ENCODE measurements around the gene FGD2. TPM values are rescaled to one million over a fixed set of nuclear protein-coding genes. Genes with fewer than 3 reads are reported as not detected.

The FGD2 gene
- total and polyA plus RNA-seq, 2 of the 8 experiments (the other 6 are each of a cell fraction or from before 2014, with no cell fraction given) = 0.12 to 0.32 TPM

DNA sequence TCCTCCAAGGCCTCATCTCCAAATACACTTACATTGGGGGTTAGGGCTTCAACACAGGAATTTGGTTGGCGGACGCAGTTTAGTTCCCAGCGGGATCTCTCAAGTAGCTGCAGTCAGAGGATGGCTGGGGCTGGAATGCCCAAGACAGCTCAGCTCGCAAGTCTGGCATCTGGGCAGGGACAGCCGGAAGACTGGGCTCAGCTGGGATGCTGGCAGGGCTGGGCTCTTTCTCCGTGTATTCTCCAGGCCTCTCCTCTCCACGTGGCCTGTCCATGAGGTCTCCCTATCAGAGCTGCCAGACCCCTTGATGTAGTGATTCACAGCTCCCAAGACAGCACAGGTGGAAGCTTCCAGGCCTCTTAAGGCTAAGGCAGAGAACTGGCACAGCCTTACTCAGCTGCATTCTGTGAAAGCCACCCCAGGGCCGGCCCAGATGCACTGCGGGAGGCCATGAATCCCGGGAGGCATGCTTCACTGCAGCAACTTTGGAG, 5.0 kb downstream of the FGD2 start:
- ChIA-PET POLR2A (ENCODE audit: partially characterized antibody) (interaction anchor here (1.6 kb wide), 1 partner anchor 39 kb away, joined by 4 read pairs; no protein-coding TSS in a partner anchor), CTCF (ENCODE audit: partially characterized antibody) (interaction anchor here (0.7 to 2.4 kb wide), 11 partner anchors 9 to 200 kb away, joined by 3 to 10 read pairs (median 3); no protein-coding TSS in a partner anchor)
- Histone ChIP-seq H3K27me3 (replicated peaks in 1 of 4; ENCODE audit: control insufficient read depth in 3 of 4, extremely low read depth in 1 of 4, insufficient read depth in 3 of 4, low read length in 3 of 4) (no peaks in the 10 kb centered on the region), H3K56ac (replicated peaks; ENCODE audit: insufficient read length, low read depth, low read length) (no peak overlapping the region), H2BK15ac (ENCODE audit: low read length) (no peak overlapping the region), H3K79me1 (ENCODE audit: low read depth, low read length) (no peaks in the 10 kb centered on the region), H3K4me1 (replicated peaks in 1 of 4; ENCODE audit: control insufficient read depth in 3 of 4, insufficient read depth in 4 of 4, low read length in 3 of 4) (no peaks in the 10 kb centered on the region; a peak in 2 of 7 replicates), H2AK5ac (ENCODE audit: low read depth, low read length) (no peak overlapping the region), H4K20me1 (replicated peaks in 1 of 2; ENCODE audit: control insufficient read depth in 1 of 2, insufficient read depth in 2 of 2, low read length in 2 of 2) (no peaks in the 10 kb centered on the region), H3K36me3 (ENCODE audit: control insufficient read depth in 2 of 4, insufficient read depth in 4 of 4, low read length in 3 of 4) (no peaks in the 10 kb centered on the region), H4K91ac (replicated peaks; ENCODE audit: insufficient read length, low read length) (no peak overlapping the region), H3K4ac (replicated peaks; ENCODE audit: insufficient read length, low read depth, low read length) (no peak overlapping the region), H3K18ac (ENCODE audit: extremely low read depth, low read length) (no peak overlapping the region), H3K9ac (replicated peaks in 1 of 4; ENCODE audit: extremely low read depth in 1 of 4, low read depth in 3 of 4, low read length in 3 of 4) (no peak overlapping the region), H3K23me2 (ENCODE audit: low read depth, low read length) (no peaks in the 10 kb centered on the region), H3K79me2 (ENCODE audit: control insufficient read depth in 1 of 2, insufficient read depth in 2 of 2, low read length in 2 of 2) (no peaks in the 10 kb centered on the region), H3K23ac (ENCODE audit: insufficient read length) (no peak overlapping the region), H2BK120ac (replicated peaks; ENCODE audit: low read depth, low read length) (no peak overlapping the region), H4K5ac (ENCODE audit: insufficient read length, low read depth, low read length) (no peak overlapping the region), H2BK20ac (ENCODE audit: low read length) (no peak overlapping the region), H3K4me3 (ENCODE audit: extremely low read depth in 1 of 4, insufficient read depth in 2 of 4, low read depth in 3 of 4, low read length in 4 of 4) (no peak overlapping the region), H3K4me2 (ENCODE audit: insufficient read depth in 1 of 2, low read depth in 2 of 2, low read length in 2 of 2) (no peak overlapping the region), H3K27ac (ENCODE audit: low read depth, low read length) (no peak overlapping the region), H4K8ac (ENCODE audit: extremely low read depth, insufficient read depth, low read length) (no peak overlapping the region), H2AFZ (ENCODE audit: low read length) (no peak overlapping the region), H2BK5ac (ENCODE audit: low read depth, low read length) (no peak overlapping the region), H3K9me3 (ENCODE audit: insufficient read depth in 2 of 2, low read depth in 1 of 2, low read length in 1 of 2) (no peaks in the 10 kb centered on the region), H2BK12ac (ENCODE audit: low read depth, low read length) (no peak overlapping the region), H3K14ac (ENCODE audit: insufficient read length) (no peak overlapping the region)
- DNase-seq (ENCODE audit: low read depth in 1 of 2, low spot score in 2 of 2) (no peak), FAIRE-seq (no peak)
- WGBS, 2 experiments (ENCODE audit: extremely low coverage in 1 of 2, insufficient coverage in 1 of 2, insufficient read length in 1 of 2, insufficient replicate concordance in 2 of 2, low coverage in 1 of 2, low lambda C conversion rate in 2 of 2, missing lambda C conversion rate in 1 of 2) = 93% methylated on average over 10 of the region's 10 CpGs; no CpG with 5 or more reads in 1 of the 2 experiments
- TF ChIP-seq, protein P1, sequence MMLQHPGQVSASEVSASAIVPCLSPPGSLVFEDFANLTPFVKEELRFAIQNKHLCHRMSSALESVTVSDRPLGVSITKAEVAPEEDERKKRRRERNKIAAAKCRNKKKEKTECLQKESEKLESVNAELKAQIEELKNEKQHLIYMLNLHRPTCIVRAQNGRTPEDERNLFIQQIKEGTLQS (IDR thresholded peaks at IDR 0.05; ENCODE audit: insufficient read depth, low read depth, low read length) = no peak
- no peak for TF ChIP-seq KDM4A (IDR thresholded peaks at IDR 0.05; ENCODE audit: low read depth, low read length, severe bottlenecking)
- TF ChIP-seq YY1 (IDR thresholded peaks at IDR 0.05; ENCODE audit: low read depth, low read length) = no peak
- TF ChIP-seq POLR2A (IDR thresholded peaks at IDR 0.05; ENCODE audit: control extremely low read depth in 1 of 2, low read depth in 2 of 2, low read length in 2 of 2) = no peak
- TF ChIP-seq KDM1A (IDR thresholded peaks at IDR 0.05; ENCODE audit: borderline replicate concordance, low read length) = no peak
- no peak for TF ChIP-seq TBP (IDR thresholded peaks at IDR 0.05; ENCODE audit: low read depth, low read length)
- no peak for TF ChIP-seq CREB1 (IDR thresholded peaks at IDR 0.05)
- no peak for TF ChIP-seq ZNF274 (IDR thresholded peaks at IDR 0.05; ENCODE audit: borderline replicate concordance, extremely low read depth, low read length)
- no peak for TF ChIP-seq JUND (IDR thresholded peaks at IDR 0.05; ENCODE audit: low read length)
- TF ChIP-seq RFX5 (IDR thresholded peaks at IDR 0.05; ENCODE audit: borderline replicate concordance, low read depth, low read length) = no peak
- TF ChIP-seq SRF (IDR thresholded peaks at IDR 0.05; ENCODE audit: low read depth, low read length) = no peak
- TF ChIP-seq CEBPB (IDR thresholded peaks at IDR 0.05; ENCODE audit: low read depth, low read length) = no peak
- TF ChIP-seq, protein P2, sequence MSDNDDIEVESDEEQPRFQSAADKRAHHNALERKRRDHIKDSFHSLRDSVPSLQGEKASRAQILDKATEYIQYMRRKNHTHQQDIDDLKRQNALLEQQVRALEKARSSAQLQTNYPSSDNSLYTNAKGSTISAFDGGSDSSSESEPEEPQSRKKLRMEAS (IDR thresholded peaks at IDR 0.05) = no peak
- no peak for TF ChIP-seq GABPA (IDR thresholded peaks at IDR 0.05; ENCODE audit: borderline replicate concordance, insufficient read depth, low read length)
- TF ChIP-seq BCL11A (IDR thresholded peaks at IDR 0.05; ENCODE audit: low read depth in 2 of 2, low read length in 2 of 2) = no peak

All from H1 (cell line).